OCI-LY3 (cell line): ENCODE data around the gene IDH1.

Experiments
- H2AFZ ChIP-seq: fragments of 200-600, 300-600 bp; shearing (Covaris generic); 2 replicates; pipeline ENCODE4 v1.6.0; 2014; ENCODE audit warnings: antibody characterized with exemption, low read depth, low read length
- H3K27ac ChIP-seq: fragments of 200-600, 300-600 bp; sonication (generic); 2 replicates; pipeline ENCODE4 v1.5.1; 2014; ENCODE audit warnings: mild to moderate bottlenecking, low read length, moderate library complexity, mixed read lengths
- H3K27me3 ChIP-seq: fragments of 200-600, 300-600 bp; sonication (generic); 2 replicates; pipeline ENCODE4 v1.6.1; 2014; ENCODE audit warnings: low read depth, low read length, mixed read lengths
- H3K36me3 ChIP-seq: fragments of 200-600, 300-600 bp; sonication (generic); replicated peaks from 2 replicates; pipeline ENCODE3; 2014; ENCODE audit warnings: low read depth, low read length, mixed read lengths
- H3K4me1 ChIP-seq: fragments of 300-600, 200-600 bp; sonication (generic); 2 replicates; pipeline ENCODE4 v1.6.1; 2014; ENCODE audit warnings: low read length, mixed read lengths
- H3K4me2 ChIP-seq: fragments of 200-600, 300-600 bp; sonication (generic); 2 replicates; pipeline ENCODE4 v1.6.1; 2014; ENCODE audit warnings: low read length, mixed read lengths
- H3K4me3 ChIP-seq: fragments of 300-600, 200-600 bp; sonication (generic); 2 replicates; pipeline ENCODE4 v1.5.1; 2014; ENCODE audit warnings: antibody characterized with exemption, mild to moderate bottlenecking, low read length, moderate library complexity
- H3K79me2 ChIP-seq: fragments of 300-600, 200-600 bp; shearing (Covaris generic); 2 replicates; pipeline ENCODE4 v1.6.1; 2014; ENCODE audit warnings: mild to moderate bottlenecking, low read length, mixed read lengths
- H3K9ac ChIP-seq: fragments of 300-600, 200-600 bp; shearing (Covaris generic); 2 replicates; pipeline ENCODE4 v1.6.0; 2014; ENCODE audit warnings: mild to moderate bottlenecking, low read length, moderate library complexity
- H3K9me3 ChIP-seq: fragments of 200-600, 300-600 bp; shearing (Covaris generic); 2 replicates; pipeline ENCODE4 v1.6.1; 2014; ENCODE audit warnings: low read length, mixed read lengths; ENCODE audit not compliant: insufficient read depth
- H4K20me1 ChIP-seq: fragments of 200-600, 300-600 bp; sonication (generic); 2 replicates; pipeline ENCODE4 v1.6.1; 2016; ENCODE audit warnings: low read length, mixed read lengths; ENCODE audit not compliant: insufficient read depth
- CTCF ChIP-seq: fragments of 200-600, 300-600 bp; sonication (generic); IDR thresholded peaks from 2 replicates; pipeline ENCODE4 v1.5.1; 2014; ENCODE audit warnings: antibody characterized with exemption, low read length, low read depth
- EZH2phosphoT487 ChIP-seq: fragments of 200-600 bp; shearing (Covaris generic); IDR thresholded peaks from 2 replicates; pipeline ENCODE4 v1.6.1; 2018; ENCODE audit warnings: antibody characterized with exemption, mixed run types, low read depth

IDH1 gene

GRCh38 chr2:208248601-208249000, 6.3 kb downstream of the IDH1 start:
- Histone ChIP-seq H3K9me3 (no peaks in the 10 kb centered on the region), H3K4me1 (peaks cover 2% of the 10 kb centered on the region), H3K4me2 (no peak overlapping the region), H3K4me3 (no peak overlapping the region), H3K9ac (no peak overlapping the region), H3K27ac (no peak overlapping the region), H2AFZ (no peak overlapping the region), H3K79me2 (no peaks in the 10 kb centered on the region), H4K20me1 (no peaks in the 10 kb centered on the region), H3K36me3 (peaks cover 57% of the 10 kb centered on the region), H3K27me3 (no peaks in the 10 kb centered on the region)
- TF ChIP-seq EZH2phosphoT487 (no peak), CTCF (no peak)

- H3K4me2 ChIP-seq = no peak overlapping the region
Observed at GRCh38 chr2:208245746-208246145, 9.1 kb downstream of the IDH1 start.

GRCh38 chr2:208244422-208244821, 10.4 kb downstream of the IDH1 start:
- no peaks in the 10 kb centered on the region for H3K79me2 ChIP-seq
- no peak overlapping the region for H3K9ac ChIP-seq
- no peaks in the 10 kb centered on the region for H3K27me3 ChIP-seq
- no peak overlapping the region for H3K4me3 ChIP-seq
- no peaks in the 10 kb centered on the region for H3K4me1 ChIP-seq
- no peak overlapping the region for H3K27ac ChIP-seq
- H3K4me2 ChIP-seq = no peak overlapping the region
- H4K20me1 ChIP-seq = no peaks in the 10 kb centered on the region
- H2AFZ ChIP-seq = no peak overlapping the region
- peaks cover 29% of the 10 kb centered on the region for H3K36me3 ChIP-seq
- H3K9me3 ChIP-seq = no peaks in the 10 kb centered on the region
- TF ChIP-seq CTCF = no peak
- no peak for TF ChIP-seq EZH2phosphoT487

More at GRCh38 chr2:208245746-208246145, 9.1 kb downstream of the IDH1 start:
- Histone ChIP-seq H2AFZ (no peak overlapping the region), H3K36me3 (peaks cover 34% of the 10 kb centered on the region), H3K9me3 (no peaks in the 10 kb centered on the region), H3K4me1 (no peaks in the 10 kb centered on the region), H3K27me3 (no peaks in the 10 kb centered on the region), H3K27ac (no peak overlapping the region), H4K20me1 (no peaks in the 10 kb centered on the region), H3K9ac (no peak overlapping the region), H3K79me2 (no peaks in the 10 kb centered on the region), H3K4me3 (no peak overlapping the region)
- TF ChIP-seq CTCF (no peak), EZH2phosphoT487 (no peak)

- Histone ChIP-seq H3K36me3 (peaks cover 25% of the 10 kb centered on the region), H3K4me3 (no peak overlapping the region), H3K9ac (no peak overlapping the region), H3K79me2 (no peaks in the 10 kb centered on the region), H3K9me3 (no peaks in the 10 kb centered on the region), H4K20me1 (no peaks in the 10 kb centered on the region), H3K27ac (no peak overlapping the region), H3K27me3 (no peaks in the 10 kb centered on the region), H2AFZ (no peak overlapping the region), H3K4me1 (peaks cover 6% of the 10 kb centered on the region; the same call in 1 of the 2 replicates), H3K4me2 (no peak overlapping the region)
- TF ChIP-seq CTCF (no peak), EZH2phosphoT487 (no peak)
Observed at GRCh38 chr2:208240619-208241209, 14.2 kb downstream of the IDH1 start.
